ENCODE data around the gene IFNLR1. TPM values are rescaled to one million over a fixed set of nuclear protein-coding genes. Genes with fewer than 3 reads are reported as not detected.

Gene IFNLR1
- total and polyA plus RNA-seq, 8 donors = 2.3 to 8.4 (median 4.0) TPM

GRCh38 chr1:24119859-24120756, 67.0 kb downstream of the IFNLR1 start:
- Histone ChIP-seq H3K4me3 (no peak overlapping the region), H3K36me3 (peaks cover 0 to 17% (median 0%) of the 10 kb centered on the region in 3 donors), H3K27ac (peak overlapping the region; percentile 83 to 91 (median 85)), H3K4me1 (peaks cover 55 to 68% (median 61%) of the 10 kb centered on the region in 3 donors), H3K27me3 (no peaks in the 10 kb centered on the region), H3K9me3 (no peaks in the 10 kb centered on the region)
- DNase-seq (peak; percentile 76 to 94 (median 92)), ATAC-seq (peak; percentile 60 to 76 (median 74)), FAIRE-seq (no peak)
- WGBS, 2 donors = 8 to 10% methylated on average over 17 of the region's 17 CpGs
- TF ChIP-seq CTCF (IDR thresholded peaks at IDR 0.05) = no peak
- intact Hi-C loops (cut with DNase I) = no loop called here

- FAIRE-seq (no peak), DNase-seq (peak in 5 of 6 donors; percentile 55 to 85 (median 71)), ATAC-seq (peak; percentile 26 to 46 (median 40))
- Histone ChIP-seq H3K36me3 (peaks cover 0 to 13% (median 0%) of the 10 kb centered on the region in 3 donors), H3K9me3 (no peaks in the 10 kb centered on the region), H3K27ac (peak overlapping the region; percentile 83 to 91 (median 85)), H3K4me3 (no peak overlapping the region), H3K27me3 (no peaks in the 10 kb centered on the region), H3K4me1 (peaks cover 49 to 62% (median 55%) of the 10 kb centered on the region in 3 donors)
- intact Hi-C loops (cut with DNase I) = no loop called here
- TF ChIP-seq CTCF (IDR thresholded peaks at IDR 0.05) = no peak
- 23 to 30% methylated on average over 5 of the region's 5 CpGs for WGBS, 2 donors
These were observed 67.6 kb downstream of the IFNLR1 start for GRCh38 chr1:24119489-24119858.

- intact Hi-C loops (cut with DNase I) = no loop called here
- no peaks in the 10 kb centered on the region for H3K27me3 ChIP-seq
These were observed 68.5 kb downstream of the IFNLR1 start for GRCh38 chr1:24118410-24119242.

More at GRCh38 chr1:24118410-24119242, 68.5 kb downstream of the IFNLR1 start:
- H3K9me3 ChIP-seq = no peaks in the 10 kb centered on the region
- no peak overlapping the region for H3K4me3 ChIP-seq
- DNase-seq (peak; percentile 67 to 96 (median 89)), ATAC-seq (peak; percentile 54 to 66 (median 60)), FAIRE-seq (no peak)
- TF ChIP-seq CTCF (IDR thresholded peaks at IDR 0.05) = no peak
- peak overlapping the region; percentile 83 to 91 (median 85) for H3K27ac ChIP-seq
- H3K4me1 ChIP-seq = peaks cover 46 to 57% (median 55%) of the 10 kb centered on the region in 3 donors
- peaks cover 0 to 8% (median 0%) of the 10 kb centered on the region in 3 donors for H3K36me3 ChIP-seq
- 27 to 33% methylated on average over 8 of the region's 8 CpGs for WGBS, 2 donors
